ENCODE results near the gene ETFRF1. TPM values are rescaled to one million over a fixed set of nuclear protein-coding genes. Genes with fewer than 3 reads are reported as not detected.

The ETFRF1 gene
- total RNA-seq, 1 experiment from 2014 or later, result 8.4 TPM

- H4K20me1 ChIP-seq (ENCODE audit: insufficient read depth), result no peaks in the 10 kb centered on the region
- peaks cover 0 to 16% of the 10 kb centered on the region in 2 experiments; a peak in 3 of 4 replicates for H3K4me1 ChIP-seq (ENCODE audit: control insufficient read depth in 1 of 2, insufficient read depth in 2 of 2, low read length in 2 of 2)
- peaks cover 40% of the 10 kb centered on the region for H3K79me2 ChIP-seq (ENCODE audit: insufficient read depth, low read length)
- DNase-seq (ENCODE audit: low read depth, low spot score) (peak; percentile 88), ATAC-seq (peak; percentile 92)
- BruUV-seq (replicated peaks), result TSS peak; percentile 60
- peak within 1 kb of the TSS; percentile 88 for H2AFZ ChIP-seq (ENCODE audit: low read depth, low read length, poor library complexity, severe bottlenecking)
- H3K9me3 ChIP-seq (ENCODE audit: control insufficient read depth in 1 of 2, insufficient read depth in 1 of 2, low read depth in 1 of 2, low read length in 2 of 2), result no peaks in the 10 kb centered on the region
- peak within 1 kb of the TSS; percentile 61 for H3K27ac ChIP-seq (ENCODE audit: low read depth, low read length)
- peak within 1 kb of the TSS; percentile 84 to 93 for H3K4me3 ChIP-seq (replicated peaks in 1 of 2; ENCODE audit: low read depth in 1 of 2, low read length in 2 of 2)
- no peaks in the 10 kb centered on the region for H3K27me3 ChIP-seq (ENCODE audit: insufficient read depth, low read length)
- H3K9ac ChIP-seq (ENCODE audit: low read length), result peak within 1 kb of the TSS; percentile 81
- ChIA-PET POLR2A (interaction anchor here (0.6 to 2.1 kb wide), 8 partner anchors 10 to 1966 kb away, joined by 3 to 8 read pairs (median 4); no protein-coding TSS in a partner anchor), CTCF (interaction anchor here (1.0 to 2.4 kb wide), 2 partner anchors 10 to 136 kb away, joined by 6 to 16 read pairs; no protein-coding TSS in a partner anchor), RAD21 (ENCODE audit: low non-redundant PET in 1 of 2, low total read pairs in 2 of 2, uncharacterized antibody in 2 of 2, unreplicated experiment in 2 of 2) (interaction anchor here (0.6 to 1.0 kb wide), 3 partner anchors 8 to 136 kb away, joined by 3 to 4 read pairs (median 4); no protein-coding TSS in a partner anchor)
- no peaks in the 10 kb centered on the region for H3K36me3 ChIP-seq (ENCODE audit: control insufficient read depth in 1 of 2, insufficient read depth in 2 of 2, low read length in 2 of 2)
- no peaks in the 10 kb centered on the region for H3K9me2 ChIP-seq (ENCODE audit: insufficient read depth)
- intact Hi-C loops (cut with micrococcal nuclease), result no loop called here
- peak within 1 kb of the TSS; percentile 90 for H3K4me2 ChIP-seq (ENCODE audit: low read length)
- no peak for TF ChIP-seq EZH2 (IDR thresholded peaks at IDR 0.05)
- TF ChIP-seq CEBPB (IDR thresholded peaks at IDR 0.05; ENCODE audit: low read depth), result no peak
- peak; percentile 92 for TF ChIP-seq SRF (IDR thresholded peaks at IDR 0.05; ENCODE audit: low read depth)
- TF ChIP-seq SIN3A (IDR thresholded peaks at IDR 0.05; ENCODE audit: low read depth), result peak; percentile 56; the same call in 1 of the 2 replicates
- no peak for TF ChIP-seq ZNF274 (IDR thresholded peaks at IDR 0.05; ENCODE audit: low read depth, low read length)
- peak; percentile 88 for TF ChIP-seq CBX3 (IDR thresholded peaks at IDR 0.05; ENCODE audit: low read depth)
- TF ChIP-seq ZFX (IDR thresholded peaks at IDR 0.05), result no peak; the same call in 1 of the 2 replicates
- TF ChIP-seq REST (IDR thresholded peaks at IDR 0.05; ENCODE audit: low read depth), result no peak
- TF ChIP-seq POLR2AphosphoS5 (IDR thresholded peaks at IDR 0.05; ENCODE audit: low read depth, low read length), result peak; percentile 68
- peak; percentile 61 for TF ChIP-seq EGR1 (IDR thresholded peaks at IDR 0.05; ENCODE audit: low read depth)
- TF ChIP-seq POLR2A (IDR thresholded peaks at IDR 0.05; ENCODE audit: borderline replicate concordance, extremely low read depth, insufficient read depth, insufficient read length), result no peak
- TF ChIP-seq YY1 (IDR thresholded peaks at IDR 0.05; ENCODE audit: extremely low read depth, insufficient replicate concordance, low read depth, low read length), result peak; percentile 80
- no peak for TF ChIP-seq RAD21 (IDR thresholded peaks at IDR 0.05; ENCODE audit: low read depth)
- no peak for TF ChIP-seq EZH2phosphoT487 (IDR thresholded peaks at IDR 0.05; ENCODE audit: borderline replicate concordance)
- TF ChIP-seq CTCF (IDR thresholded peaks at IDR 0.05 in 2 of 3, conservative IDR thresholded peaks at IDR 0.05 in 1 of 3; ENCODE audit: borderline replicate concordance in 1 of 3, insufficient read depth in 1 of 3, low read depth in 2 of 3, low read length in 2 of 3), result no peak
- no peak for TF ChIP-seq SP1 (IDR thresholded peaks at IDR 0.05; ENCODE audit: low read depth)
- no peak for TF ChIP-seq TCF7L2 (IDR thresholded peaks at IDR 0.05; ENCODE audit: borderline replicate concordance, extremely low read depth, insufficient read depth, insufficient read length)
- no peak for TF ChIP-seq ELF1 (IDR thresholded peaks at IDR 0.05; ENCODE audit: borderline replicate concordance, low read depth)
These were observed 56.0 kb downstream of the ETFRF1 start, which contains the start of gene KRAS for GRCh38 chr12:25250744-25251730. Gene KRAS (minus strand): TSS chr12:25250929.
